WTC11 (cell line): ENCODE results near the gene FKBP5. TPM values are rescaled to one million over a fixed set of nuclear protein-coding genes. Genes with fewer than 3 reads are reported as not detected.

ENCODE experiments used
- ATAC-seq: fragments of 200-7000 bp; cut with Tn5 transposase; 2 replicates; pipeline ENCODE4 v1.10.0; 2021; ENCODE audit warnings: mild to moderate bottlenecking, moderate library complexity
- CTCF ChIA-PET: fragments of 300-600 bp; sonication (Branson Sonifier 250); formaldehyde crosslinking; loops from one replicate; lab custom pipeline; 2021; ENCODE audit warnings: antibody characterized with exemption; lab: Charles Lee
- POLR2A ChIA-PET: fragments of 350-600 bp; sonication (Branson Sonifier 250); formaldehyde crosslinking; loops from one replicate; lab custom pipeline; 2021; ENCODE audit warnings: antibody characterized with exemption; lab: Charles Lee
- DNase-seq: peaks from one replicate; pipeline ENCODE4 v3.0.0; 2021; ENCODE audit warnings: low spot score
- H3K27ac Mint-ChIP-seq: 2 replicates; pipeline ENCODE4 v1.8.0; 2021; ENCODE audit warnings: mixed read lengths
- H3K27me3 Mint-ChIP-seq: 2 replicates; pipeline ENCODE4 v1.8.0; 2021; ENCODE audit warnings: low read depth, mild to moderate bottlenecking, moderate library complexity, mixed read lengths
- H3K36me3 Mint-ChIP-seq: 2 replicates; pipeline ENCODE4 v1.8.0; 2021; ENCODE audit warnings: mixed read lengths
- H3K4me1 Mint-ChIP-seq: 2 replicates; pipeline ENCODE4 v1.8.0; 2022; ENCODE audit warnings: mixed read lengths
- H3K4me3 Mint-ChIP-seq: 2 replicates; pipeline ENCODE4 v1.8.0; 2021; ENCODE audit warnings: mild to moderate bottlenecking, moderate library complexity, mixed read lengths
- H3K9me3 Mint-ChIP-seq: 2 replicates; pipeline ENCODE4 v1.8.0; 2021; ENCODE audit warnings: mixed read lengths
- AR ChIP-seq: fragments of 250-450 bp; sonication (Bioruptor Pico); IDR thresholded peaks from 2 replicates; pipeline ENCODE4 v1.9.0; 2021; ENCODE audit warnings: mild to moderate bottlenecking
- ARID4B ChIP-seq: sonication (generic); formaldehyde crosslinking; IDR thresholded peaks from 2 replicates; pipeline ENCODE4 v1.8.0; 2023; ENCODE audit warnings: missing genetic modification reagents, mild to moderate bottlenecking, borderline replicate concordance
- ATF6 ChIP-seq: sonication (generic); formaldehyde crosslinking; IDR thresholded peaks from 2 replicates; pipeline ENCODE4 v1.8.1; 2023; ENCODE audit warnings: mild to moderate bottlenecking, missing genetic modification reagents
- ERG ChIP-seq: fragments of 250-450 bp; sonication (Bioruptor Pico); IDR thresholded peaks from 2 replicates; pipeline ENCODE4 v1.8.0; 2021; ENCODE audit warnings: mild to moderate bottlenecking
- FOXJ3 ChIP-seq: sonication (generic); formaldehyde crosslinking; IDR thresholded peaks from 2 replicates; pipeline ENCODE4 v1.9.0; 2021; ENCODE audit warnings: missing genetic modification reagents, mild to moderate bottlenecking, borderline replicate concordance
- GTF2I ChIP-seq: fragments of 250-450 bp; sonication (Bioruptor Pico); conservative IDR thresholded peaks from 2 replicates; pipeline ENCODE4 v1.4.0; 2021; ENCODE audit warnings: mild to moderate bottlenecking
- IRF2 ChIP-seq: sonication (generic); formaldehyde crosslinking; IDR thresholded peaks from 2 replicates; pipeline ENCODE4 v1.8.0; 2022; ENCODE audit warnings: low read depth, missing genetic modification reagents, borderline replicate concordance
- KAT7 ChIP-seq: sonication (generic); formaldehyde crosslinking; IDR thresholded peaks from 2 replicates; pipeline ENCODE4 v1.8.1; 2023; ENCODE audit warnings: missing genetic modification reagents, mild to moderate bottlenecking, borderline replicate concordance
- MLX ChIP-seq: sonication (generic); formaldehyde crosslinking; IDR thresholded peaks from 2 replicates; pipeline ENCODE4 v1.8.1; 2023; ENCODE audit warnings: mild to moderate bottlenecking, missing genetic modification reagents, moderate library complexity
- MXD4 ChIP-seq: fragments of 250-450 bp; sonication (Bioruptor Pico); IDR thresholded peaks from 2 replicates; pipeline ENCODE4 v1.8.0; 2021; ENCODE audit warnings: mild to moderate bottlenecking, moderate library complexity, borderline replicate concordance
- MYBL2 ChIP-seq: sonication (generic); formaldehyde crosslinking; IDR thresholded peaks from 2 replicates; pipeline ENCODE4 v1.8.1; 2023; ENCODE audit warnings: mild to moderate bottlenecking, moderate library complexity, missing genetic modification reagents
- NFYB ChIP-seq: sonication (generic); formaldehyde crosslinking; conservative IDR thresholded peaks from 2 replicates; pipeline ENCODE4 v1.8.0; 2022; ENCODE audit warnings: low read depth, missing genetic modification reagents
- NR3C1 ChIP-seq: sonication (generic); formaldehyde crosslinking; conservative IDR thresholded peaks from 2 replicates; pipeline ENCODE4 v1.8.1; 2023; ENCODE audit warnings: low read depth, mild to moderate bottlenecking, missing genetic modification reagents
- OVOL2 ChIP-seq: fragments of 250-450 bp; sonication (Bioruptor Pico); IDR thresholded peaks from 2 replicates; pipeline ENCODE4 v1.9.0; 2021; ENCODE audit warnings: mild to moderate bottlenecking, borderline replicate concordance
- PREB ChIP-seq: sonication (generic); formaldehyde crosslinking; IDR thresholded peaks from 2 replicates; pipeline ENCODE4 v1.8.1; 2022; ENCODE audit warnings: mild to moderate bottlenecking, missing genetic modification reagents, moderate library complexity, borderline replicate concordance
- SMAD4 ChIP-seq: sonication (generic); formaldehyde crosslinking; IDR thresholded peaks from 2 replicates; pipeline ENCODE4 v1.8.0; 2022; ENCODE audit warnings: mild to moderate bottlenecking, missing genetic modification reagents
- TCF7 ChIP-seq: sonication (generic); formaldehyde crosslinking; IDR thresholded peaks from 2 replicates; pipeline ENCODE4 v1.8.0; 2022; ENCODE audit warnings: mild to moderate bottlenecking, low read depth, missing genetic modification reagents, moderate library complexity
- TEAD1 ChIP-seq: sonication (generic); formaldehyde crosslinking; IDR thresholded peaks from 2 replicates; pipeline ENCODE4 v1.8.0; 2022; ENCODE audit warnings: mild to moderate bottlenecking, missing genetic modification reagents
- ZNF138 ChIP-seq: sonication (generic); formaldehyde crosslinking; conservative IDR thresholded peaks from 2 replicates; pipeline ENCODE4 v1.8.1; 2022; ENCODE audit warnings: mild to moderate bottlenecking, moderate library complexity, missing genetic modification reagents
- ZNF532 ChIP-seq: fragments of 250-450 bp; sonication (Bioruptor Pico); IDR thresholded peaks from 2 replicates; pipeline ENCODE4 v1.9.0; 2021; ENCODE audit warnings: mild to moderate bottlenecking, borderline replicate concordance
- ZNF671 ChIP-seq: fragments of 250-450 bp; sonication (Bioruptor Pico); IDR thresholded peaks from 2 replicates; pipeline ENCODE4 v1.8.0; 2021; ENCODE audit warnings: mild to moderate bottlenecking
- total RNA-seq: library from RNA; stranded (reverse); gene quantifications from 3 replicates; pipeline ENCODE4 v1.2.3, GENCODE V29; 2021

The FKBP5 gene
- total RNA-seq, 1 experiment from 2014 or later: 27.2 TPM

GRCh38 chr6:35668096-35668495 lies 20.6 kb downstream of the FKBP5 start (continued):
- TF ChIP-seq ATF6 (CRISPR knock-in tag) (no peak), TEAD1 (CRISPR knock-in tag) (no peak), ZNF671 (CRISPR knock-in tag) (no peak), NFYB (CRISPR knock-in tag) (no peak), OVOL2 (CRISPR knock-in tag) (no peak), SMAD4 (no peak), PREB (no peak), ZNF532 (CRISPR knock-in tag) (no peak), ERG (no peak), AR (CRISPR knock-in tag) (no peak), MLX (CRISPR knock-in tag) (no peak)

GRCh38 chr6:35665573-35665972 lies 23.1 kb downstream of the FKBP5 start:
- Mint-ChIP-seq H3K27me3 (no peaks in the 10 kb centered on the region), H3K36me3 (no peaks in the 10 kb centered on the region), H3K4me3 (no peak overlapping the region), H3K27ac (no peak overlapping the region), H3K4me1 (peaks cover 6% of the 10 kb centered on the region; the same call in 1 of the 2 replicates), H3K9me3 (no peaks in the 10 kb centered on the region)
- ChIA-PET CTCF (no interaction called here), POLR2A (no interaction called here)
- DNase-seq (no peak), ATAC-seq (no peak)
- no peak for TF ChIP-seq MXD4 (CRISPR knock-in tag)
- no peak for TF ChIP-seq MYBL2 (CRISPR knock-in tag)
- TF ChIP-seq NR3C1 (CRISPR knock-in tag): no peak
- no peak for TF ChIP-seq FOXJ3 (CRISPR knock-in tag)
- no peak for TF ChIP-seq GTF2I
- TF ChIP-seq ARID4B (CRISPR knock-in tag): no peak
- TF ChIP-seq KAT7 (CRISPR knock-in tag): no peak
- no peak for TF ChIP-seq ZNF671 (CRISPR knock-in tag)
- no peak for TF ChIP-seq ZNF138 (CRISPR knock-in tag)
- no peak for TF ChIP-seq IRF2 (CRISPR knock-in tag)
- TF ChIP-seq TCF7: no peak
